ENCODE data around the gene FNTB. TPM values are rescaled to one million over a fixed set of nuclear protein-coding genes. Genes with fewer than 3 reads are reported as not detected.

Gene FNTB
- polyA plus RNA-seq, 1 donor from 2014 or later, result 6.7 TPM

DNA sequence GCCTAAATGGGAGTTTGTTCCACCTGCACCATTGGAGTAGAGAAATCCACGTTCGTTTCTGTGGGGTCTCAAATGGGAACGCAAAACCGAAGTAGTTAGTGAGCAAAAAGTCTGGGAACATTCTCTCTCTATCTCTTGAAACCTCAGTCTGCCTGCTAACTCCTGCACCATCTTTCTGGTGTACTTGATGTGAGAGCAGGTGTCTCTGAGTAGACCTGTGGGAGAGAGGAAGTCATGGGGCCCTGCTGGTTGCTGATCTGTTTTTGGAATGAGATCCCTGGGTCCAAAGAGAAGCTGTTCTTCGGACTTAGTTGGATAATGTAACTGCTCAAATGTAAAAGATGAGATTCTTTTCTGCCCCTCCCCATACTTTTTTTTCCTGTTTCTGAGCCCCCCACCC is 58.3 kb downstream of the FNTB start:
- H3K79me2 ChIP-seq (replicated peaks; ENCODE audit: insufficient read depth, low read length), result no peaks in the 10 kb centered on the region
- no peak overlapping the region for H3K27ac ChIP-seq (ENCODE audit: low read length)
- H2AFZ ChIP-seq (ENCODE audit: low read depth, low read length), result no peak overlapping the region
- TF ChIP-seq, protein P1, sequence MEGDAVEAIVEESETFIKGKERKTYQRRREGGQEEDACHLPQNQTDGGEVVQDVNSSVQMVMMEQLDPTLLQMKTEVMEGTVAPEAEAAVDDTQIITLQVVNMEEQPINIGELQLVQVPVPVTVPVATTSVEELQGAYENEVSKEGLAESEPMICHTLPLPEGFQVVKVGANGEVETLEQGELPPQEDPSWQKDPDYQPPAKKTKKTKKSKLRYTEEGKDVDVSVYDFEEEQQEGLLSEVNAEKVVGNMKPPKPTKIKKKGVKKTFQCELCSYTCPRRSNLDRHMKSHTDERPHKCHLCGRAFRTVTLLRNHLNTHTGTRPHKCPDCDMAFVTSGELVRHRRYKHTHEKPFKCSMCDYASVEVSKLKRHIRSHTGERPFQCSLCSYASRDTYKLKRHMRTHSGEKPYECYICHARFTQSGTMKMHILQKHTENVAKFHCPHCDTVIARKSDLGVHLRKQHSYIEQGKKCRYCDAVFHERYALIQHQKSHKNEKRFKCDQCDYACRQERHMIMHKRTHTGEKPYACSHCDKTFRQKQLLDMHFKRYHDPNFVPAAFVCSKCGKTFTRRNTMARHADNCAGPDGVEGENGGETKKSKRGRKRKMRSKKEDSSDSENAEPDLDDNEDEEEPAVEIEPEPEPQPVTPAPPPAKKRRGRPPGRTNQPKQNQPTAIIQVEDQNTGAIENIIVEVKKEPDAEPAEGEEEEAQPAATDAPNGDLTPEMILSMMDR (IDR thresholded peaks at IDR 0.05; ENCODE audit: poor library complexity, severe bottlenecking), result no peak
- TF ChIP-seq RAD21 (conservative IDR thresholded peaks at IDR 0.05) (no peak), TAF1 (IDR thresholded peaks at IDR 0.05; ENCODE audit: low read depth) (no peak), EP300 (conservative IDR thresholded peaks at IDR 0.05; ENCODE audit: poor library complexity, severe bottlenecking) (no peak), EZH2 (IDR thresholded peaks at IDR 0.05; ENCODE audit: borderline replicate concordance, insufficient read depth, low read length, poor library complexity, severe bottlenecking) (no peak), REST (IDR thresholded peaks at IDR 0.05; ENCODE audit: borderline replicate concordance) (no peak), MXI1 (conservative IDR thresholded peaks at IDR 0.05; ENCODE audit: poor library complexity, severe bottlenecking) (no peak), POLR2AphosphoS5 (IDR thresholded peaks at IDR 0.05) (no peak), SMC3 (conservative IDR thresholded peaks at IDR 0.05; ENCODE audit: poor library complexity) (no peak)
- H3K27me3 ChIP-seq (ENCODE audit: insufficient read depth, low read depth, low read length), result no peaks in the 10 kb centered on the region
- no peak overlapping the region for H3K4me2 ChIP-seq (ENCODE audit: low read length)
- H3K9me3 ChIP-seq (ENCODE audit: low read length), result no peaks in the 10 kb centered on the region
- no peaks in the 10 kb centered on the region for H3K36me3 ChIP-seq (ENCODE audit: insufficient read depth, low read length)
- no peaks in the 10 kb centered on the region for H3K9me2 ChIP-seq (ENCODE audit: insufficient read depth, low read length)
- H3K9ac ChIP-seq (ENCODE audit: low read length), result no peak overlapping the region
- no peaks in the 10 kb centered on the region for H4K20me1 ChIP-seq (ENCODE audit: insufficient read depth)
- H3K4me3 ChIP-seq (ENCODE audit: low read length), result no peak overlapping the region
- no peaks in the 10 kb centered on the region for H3F3A ChIP-seq (ENCODE audit: insufficient read depth, low read length, poor library complexity, severe bottlenecking)

DNA sequence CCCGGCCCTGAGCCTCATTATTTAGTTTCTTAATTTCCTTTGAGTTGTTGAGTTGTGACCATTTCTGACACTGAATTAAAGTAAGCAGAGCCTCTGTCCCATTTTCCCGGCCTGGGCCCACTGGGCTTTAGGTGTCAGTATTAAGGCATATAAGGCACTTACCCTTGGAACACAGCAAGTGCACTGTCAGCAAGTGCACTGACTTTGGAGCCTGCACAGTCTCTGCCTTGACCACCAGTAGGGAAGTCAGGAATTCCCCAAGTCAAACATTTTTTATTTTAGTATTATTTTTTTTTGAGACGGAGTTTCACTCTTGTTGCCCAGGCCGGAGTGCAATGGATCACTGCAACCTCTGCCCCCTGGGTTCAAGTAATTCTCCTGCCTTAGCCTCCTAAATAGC is 59.0 kb downstream of the FNTB start:
- Histone ChIP-seq H4K20me1 (ENCODE audit: insufficient read depth) (no peaks in the 10 kb centered on the region), H2AFZ (ENCODE audit: low read depth, low read length) (no peak overlapping the region), H3K4me3 (ENCODE audit: low read length) (no peak overlapping the region), H3K27ac (ENCODE audit: low read length) (no peak overlapping the region), H3K9me3 (ENCODE audit: low read length) (no peaks in the 10 kb centered on the region), H3K36me3 (ENCODE audit: insufficient read depth, low read length) (no peaks in the 10 kb centered on the region), H3K79me2 (replicated peaks; ENCODE audit: insufficient read depth, low read length) (no peaks in the 10 kb centered on the region), H3K9ac (ENCODE audit: low read length) (no peak overlapping the region), H3K27me3 (ENCODE audit: insufficient read depth, low read depth, low read length) (no peaks in the 10 kb centered on the region), H3K4me2 (ENCODE audit: low read length) (no peak overlapping the region), H3F3A (ENCODE audit: insufficient read depth, low read length, poor library complexity, severe bottlenecking) (no peaks in the 10 kb centered on the region), H3K9me2 (ENCODE audit: insufficient read depth, low read length) (no peaks in the 10 kb centered on the region)
- TF ChIP-seq, protein P1 (IDR thresholded peaks at IDR 0.05; ENCODE audit: poor library complexity, severe bottlenecking), result no peak
- TF ChIP-seq POLR2AphosphoS5 (IDR thresholded peaks at IDR 0.05), result no peak
- TF ChIP-seq EP300 (conservative IDR thresholded peaks at IDR 0.05; ENCODE audit: poor library complexity, severe bottlenecking), result no peak
- TF ChIP-seq REST (IDR thresholded peaks at IDR 0.05; ENCODE audit: borderline replicate concordance), result no peak
- no peak for TF ChIP-seq TAF1 (IDR thresholded peaks at IDR 0.05; ENCODE audit: low read depth)
- TF ChIP-seq RAD21 (conservative IDR thresholded peaks at IDR 0.05), result no peak
- TF ChIP-seq SMC3 (conservative IDR thresholded peaks at IDR 0.05; ENCODE audit: poor library complexity), result no peak
- no peak for TF ChIP-seq MXI1 (conservative IDR thresholded peaks at IDR 0.05; ENCODE audit: poor library complexity, severe bottlenecking)
- TF ChIP-seq EZH2 (IDR thresholded peaks at IDR 0.05; ENCODE audit: borderline replicate concordance, insufficient read depth, low read length, poor library complexity, severe bottlenecking), result no peak
